ENCODE data around the gene ZMYM4.
"Not testable (repeated sequence)": the region's sequence is repeated elsewhere in the genome, so short reads cannot be mapped to it uniquely, and the experiment has no call there.

ZMYM4 gene

DNA sequence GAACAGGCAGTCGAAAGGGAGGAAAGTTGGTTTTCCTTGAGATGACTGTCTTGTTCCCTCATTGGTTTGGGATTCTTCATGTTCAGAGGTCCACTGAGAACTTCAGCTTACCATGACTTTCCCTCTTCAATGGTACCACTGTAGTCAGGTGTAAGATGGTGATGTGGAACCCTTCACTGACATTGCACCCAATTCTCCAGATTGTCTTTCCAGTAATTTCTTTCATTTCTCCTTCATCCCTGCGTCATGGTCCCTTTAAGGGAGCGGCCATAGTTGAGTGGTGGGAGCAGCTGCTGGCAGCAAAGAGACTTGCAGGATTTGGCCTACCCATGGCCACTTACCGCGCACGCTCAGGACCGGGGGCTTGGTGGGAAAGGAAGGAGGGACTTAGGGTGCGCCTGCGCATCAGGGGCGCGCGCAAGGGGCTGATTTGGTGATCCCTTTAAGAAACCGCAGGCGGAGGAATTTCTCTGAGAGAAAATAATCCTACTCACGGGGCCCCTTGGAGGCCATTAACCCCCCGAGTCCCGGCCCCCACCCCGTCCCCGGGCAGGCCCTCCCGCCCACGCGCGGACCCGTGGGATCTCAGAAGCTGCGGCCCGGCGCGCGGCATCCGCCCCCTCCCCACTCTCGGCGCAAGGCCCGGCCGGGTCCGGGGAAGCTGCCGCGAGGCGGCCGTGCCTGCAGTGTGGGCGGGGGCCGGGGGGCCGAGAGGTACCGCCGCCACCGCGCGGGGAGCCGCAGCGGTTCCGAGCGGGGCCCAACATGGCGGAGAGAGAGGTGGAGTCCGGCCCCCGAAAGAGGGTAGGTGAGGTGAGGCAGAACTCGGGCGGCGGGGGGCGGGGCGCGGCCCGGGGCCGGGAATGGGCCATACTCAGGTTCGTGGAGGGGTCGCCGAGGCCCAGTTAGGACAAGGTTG is at the start of gene ZMYM4:
Gene ZMYM4, plus strand, starts transcription at position 428 of the 919 bp plus-strand sequence. Its CDS starts 338 bp downstream, at position 766.
- peak; percentile 58 for FAIRE-seq

DNA sequence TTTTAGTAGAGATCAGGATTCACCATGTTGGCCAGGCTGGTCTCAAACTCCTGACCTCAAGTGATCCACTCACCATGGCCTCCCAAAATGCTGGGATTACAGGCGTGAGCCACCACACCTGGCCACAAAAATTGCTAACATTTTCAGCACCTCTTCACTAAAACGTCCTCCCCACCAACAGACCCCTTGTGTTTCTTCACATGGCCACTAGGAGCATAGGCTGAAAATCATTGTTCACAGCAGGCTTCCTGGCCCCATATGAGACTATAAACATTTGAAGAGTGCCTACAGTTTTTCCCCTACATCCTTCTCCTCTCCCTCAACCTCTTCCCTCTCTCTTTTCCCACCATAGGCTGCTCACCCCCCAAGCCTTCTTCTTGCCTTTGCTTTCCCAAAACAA is 47.5 kb upstream of the ZMYM4 start:
- FAIRE-seq: no peak

DNA sequence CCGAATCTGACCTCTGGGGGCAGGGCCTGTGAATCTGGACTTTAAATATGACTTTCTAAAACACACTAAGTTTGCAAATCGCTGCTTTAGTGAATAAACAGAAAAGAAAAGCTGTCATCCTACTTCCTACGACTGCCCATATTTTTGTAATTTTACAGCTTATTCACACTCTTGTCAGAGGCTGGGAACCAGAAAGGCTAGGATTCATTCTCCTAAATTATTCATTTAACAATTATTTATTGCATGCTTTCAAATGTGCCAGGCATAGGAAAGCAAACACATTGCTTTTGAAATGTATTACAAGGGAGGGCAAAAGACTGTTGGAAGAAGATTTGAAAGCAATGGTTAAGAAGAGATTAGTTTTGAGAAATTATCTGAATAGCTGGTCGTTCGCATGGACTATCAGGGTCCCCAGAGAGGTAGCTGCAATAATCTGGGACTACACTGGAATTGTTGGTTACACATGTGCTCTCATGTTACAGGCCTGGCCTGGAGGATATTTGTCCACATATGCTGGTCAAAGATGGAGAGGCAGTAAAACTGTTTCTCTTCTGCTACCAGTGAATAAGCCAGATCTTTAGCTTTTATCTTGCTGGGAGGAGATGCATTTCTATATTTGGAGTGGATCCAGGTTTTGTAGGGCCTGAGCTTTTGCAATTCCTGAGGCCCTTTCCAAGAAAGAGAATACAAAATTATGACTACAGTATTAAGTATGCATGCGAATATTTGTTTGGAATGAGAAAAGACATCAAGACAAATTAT is 46.0 kb upstream of the ZMYM4 start:
- no peak for FAIRE-seq

DNA sequence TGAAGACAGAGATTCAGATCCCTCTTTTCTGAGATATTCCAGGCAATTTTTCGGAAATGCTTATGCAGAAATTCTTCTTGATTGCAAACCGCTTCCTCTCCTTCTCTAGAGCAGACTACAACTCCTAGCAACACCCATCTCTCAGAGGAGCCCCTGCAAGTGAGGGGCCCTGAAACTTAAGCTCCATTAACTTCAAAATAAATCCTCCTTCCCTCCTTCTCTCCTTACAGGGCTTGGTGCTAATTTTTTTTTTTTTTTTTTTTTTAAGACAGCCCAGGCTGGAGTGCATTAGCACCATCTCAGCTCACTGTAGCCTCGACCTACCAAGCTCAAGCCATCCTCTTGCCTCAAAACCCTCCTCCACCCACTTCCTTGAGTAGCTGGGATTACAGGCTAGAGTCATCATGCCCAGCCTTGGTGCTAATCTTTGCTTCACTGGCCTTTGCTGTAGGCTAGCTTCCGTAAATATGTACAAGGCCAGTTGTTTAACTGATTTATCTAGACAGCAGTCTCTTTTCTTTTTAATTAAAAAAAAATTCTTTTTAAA is 45.4 kb upstream of the ZMYM4 start:
- no peak for FAIRE-seq

DNA sequence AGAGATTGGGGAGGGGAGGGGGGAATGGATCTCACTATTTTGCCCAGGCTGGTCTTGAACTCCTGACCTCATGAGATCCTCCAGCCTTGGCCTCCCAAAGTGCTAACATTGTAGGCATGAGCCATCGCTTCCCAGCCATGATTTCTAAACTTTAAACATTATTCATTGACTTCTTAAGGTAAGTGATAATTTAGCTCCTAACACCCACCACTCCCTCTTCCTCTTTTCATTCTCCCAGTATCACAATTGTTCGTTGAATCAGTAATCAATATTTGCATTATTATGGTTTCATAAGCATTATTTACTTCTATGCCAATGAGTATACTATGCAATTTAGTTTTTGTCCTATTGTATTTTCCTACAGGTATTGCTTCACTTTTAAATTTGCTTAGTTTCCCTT is 42.0 kb upstream of the ZMYM4 start:
- no peak for FAIRE-seq

DNA sequence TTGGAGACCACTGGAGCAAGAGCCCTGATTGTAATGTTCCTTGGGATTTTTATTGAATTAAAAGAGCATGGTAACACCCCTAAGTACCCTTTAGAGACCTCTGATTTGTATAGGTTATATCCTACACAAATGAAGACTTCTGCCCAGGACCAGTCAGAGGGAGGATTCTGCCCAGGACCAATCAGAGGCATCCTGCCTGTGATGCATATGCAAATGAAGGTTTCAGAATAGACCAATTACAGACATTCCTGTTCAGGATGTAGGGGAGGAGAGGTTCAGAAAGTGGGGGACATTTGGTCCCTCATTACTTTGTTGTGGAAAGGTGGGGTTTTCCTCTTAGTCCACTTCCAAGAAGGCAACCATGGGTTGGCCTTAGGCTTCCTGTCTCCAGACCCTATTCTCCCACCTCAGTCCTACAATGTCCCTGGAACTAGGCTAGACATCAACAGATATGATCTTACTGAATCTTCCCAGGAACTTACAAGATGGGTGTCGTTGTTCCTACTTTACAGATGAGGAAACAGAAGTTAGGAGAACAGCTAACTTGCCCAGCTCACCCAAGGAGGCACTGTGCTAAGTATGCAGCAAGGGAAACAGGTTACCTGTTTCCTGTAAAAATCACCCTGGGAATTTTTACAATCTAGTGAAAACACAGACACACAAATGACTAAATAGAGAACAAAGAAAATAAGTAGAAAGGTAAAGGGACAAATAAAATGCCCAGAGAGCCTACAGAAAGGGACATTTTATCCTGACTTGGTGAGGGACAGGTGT is 38.7 kb upstream of the ZMYM4 start:
- FAIRE-seq: no peak

DNA sequence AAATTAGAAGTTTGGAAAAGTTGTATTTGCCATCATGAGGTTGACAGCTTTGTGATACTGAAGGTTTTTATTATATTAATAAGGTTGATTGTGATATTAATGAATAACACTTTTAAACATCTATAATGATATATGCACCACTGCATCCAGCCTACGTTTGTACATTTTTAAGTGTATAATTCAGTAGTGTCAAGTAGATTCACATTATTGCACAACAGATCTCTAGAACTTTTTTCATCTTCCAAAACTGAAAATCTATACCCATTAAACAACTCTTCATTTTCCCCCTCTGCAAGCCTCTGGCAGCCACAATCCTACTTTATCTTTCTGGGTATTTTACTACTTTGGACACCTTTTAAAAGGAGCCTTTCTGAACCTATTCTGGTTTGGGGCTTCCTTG is 37.2 kb upstream of the ZMYM4 start:
- no peak for FAIRE-seq

DNA sequence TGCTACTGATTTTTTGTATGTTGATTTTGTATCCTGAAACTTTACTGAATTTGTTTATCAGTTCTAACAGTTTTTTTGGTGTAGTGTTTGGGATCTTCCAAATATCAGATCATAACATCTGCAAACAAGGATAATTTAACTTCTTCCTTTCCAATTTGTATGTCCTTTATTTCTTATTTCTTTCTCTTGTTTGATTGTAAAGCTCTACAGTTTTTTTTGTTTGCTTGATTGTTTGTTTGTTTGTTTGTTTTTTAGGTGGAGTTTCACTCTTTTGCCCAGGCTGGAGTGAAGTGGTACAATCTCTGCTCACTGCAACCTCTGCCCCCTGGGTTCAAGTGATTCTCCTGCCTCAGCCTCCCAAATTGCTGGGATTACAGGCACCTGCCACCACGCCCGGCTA is 31.7 kb upstream of the ZMYM4 start:
- not testable (repeated sequence) for FAIRE-seq

DNA sequence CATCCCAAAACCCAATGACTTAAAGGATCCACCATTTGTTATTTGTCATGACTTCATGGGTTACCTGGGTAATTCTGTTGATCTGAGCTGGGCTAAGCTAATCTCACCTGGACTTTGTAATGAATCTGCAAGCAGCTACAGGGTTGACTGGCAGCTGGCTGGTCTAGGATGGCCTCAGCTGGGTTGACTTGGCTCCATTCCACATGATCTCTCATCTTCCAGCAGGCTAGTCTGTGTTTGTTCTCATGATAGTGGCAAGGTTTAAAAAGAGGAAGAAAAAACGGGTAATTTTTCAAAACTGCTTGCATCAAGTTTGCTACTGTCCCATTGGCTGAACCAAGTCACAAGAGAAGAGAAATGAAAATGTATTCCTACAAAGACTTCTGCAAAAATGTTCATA is 24.8 kb upstream of the ZMYM4 start:
- FAIRE-seq: no peak

DNA sequence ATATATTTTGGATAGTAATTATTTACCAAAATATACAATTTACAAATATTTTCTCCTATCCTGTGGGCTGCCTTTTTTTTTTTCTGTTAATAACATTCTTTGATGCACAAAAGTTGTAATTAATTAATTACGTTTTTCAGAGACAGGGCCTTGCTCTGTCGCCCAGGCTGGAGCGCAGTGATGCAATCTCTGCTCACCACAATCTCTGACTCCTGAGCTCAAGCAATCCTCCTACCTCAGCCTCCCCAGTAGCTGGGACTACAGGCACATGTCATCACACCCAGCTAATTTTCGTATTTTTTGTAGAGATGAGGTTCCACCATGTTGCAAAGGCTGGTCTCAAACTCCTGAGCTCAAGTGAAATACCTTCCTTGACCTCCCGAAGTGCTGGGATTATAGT is 21.3 kb upstream of the ZMYM4 start:
- no peak for FAIRE-seq

DNA sequence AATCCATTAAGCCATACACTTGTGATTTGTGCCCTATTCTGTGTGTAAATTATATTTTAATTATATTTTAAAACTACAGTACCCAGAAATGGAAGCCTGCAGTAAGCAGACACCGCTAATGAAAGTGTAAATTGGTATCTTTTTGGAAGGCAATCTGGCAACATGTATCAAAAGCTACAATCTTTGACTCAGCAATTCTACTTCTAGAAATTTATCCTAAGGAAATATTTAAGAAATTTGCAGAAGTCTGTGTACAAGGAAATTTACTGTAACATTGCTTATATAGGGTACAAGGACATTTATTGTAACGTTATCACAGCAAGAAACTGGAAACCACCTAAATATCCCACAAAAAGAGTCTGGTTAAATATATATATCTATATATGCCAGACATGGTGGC is 14.6 kb upstream of the ZMYM4 start:
- no peak for FAIRE-seq

DNA sequence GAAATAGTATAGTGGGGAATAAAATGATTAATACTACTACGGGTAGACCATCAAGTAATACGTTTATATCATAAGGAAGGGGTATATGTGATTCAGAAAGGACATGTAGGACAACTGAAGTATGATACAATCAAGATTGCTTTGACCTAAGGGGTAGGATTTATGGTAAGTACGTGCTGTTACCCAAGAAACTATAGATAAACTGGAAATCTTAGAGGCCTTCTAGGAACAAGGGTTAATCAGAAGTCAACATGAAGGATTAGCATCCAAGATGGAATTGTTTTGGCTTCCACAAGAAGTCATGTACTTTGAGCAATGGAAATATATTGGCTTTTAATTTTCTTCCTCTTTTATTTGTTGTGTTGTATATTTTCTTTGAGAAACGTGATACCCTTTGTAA is 13.2 kb upstream of the ZMYM4 start:
- FAIRE-seq: no peak

DNA sequence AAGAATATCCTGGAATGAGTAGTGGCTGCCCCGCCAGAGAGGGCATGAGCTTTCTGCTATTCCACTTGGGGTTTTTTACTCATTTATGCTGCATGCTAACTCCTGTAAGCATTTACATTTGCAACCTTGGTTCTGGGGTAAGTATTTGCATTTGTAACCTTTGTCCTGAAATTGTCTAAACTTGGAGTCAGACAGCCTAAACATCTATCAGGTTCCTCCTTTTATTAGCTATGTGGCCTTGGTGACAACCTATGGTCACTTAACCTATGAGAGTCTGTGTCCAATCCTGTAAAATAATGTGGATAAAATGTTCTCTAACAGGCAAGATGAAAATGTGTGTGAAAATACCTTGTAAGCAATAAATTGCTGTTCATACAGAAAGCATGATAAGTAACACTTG is 8.9 kb upstream of the ZMYM4 start:
- no peak for FAIRE-seq

DNA sequence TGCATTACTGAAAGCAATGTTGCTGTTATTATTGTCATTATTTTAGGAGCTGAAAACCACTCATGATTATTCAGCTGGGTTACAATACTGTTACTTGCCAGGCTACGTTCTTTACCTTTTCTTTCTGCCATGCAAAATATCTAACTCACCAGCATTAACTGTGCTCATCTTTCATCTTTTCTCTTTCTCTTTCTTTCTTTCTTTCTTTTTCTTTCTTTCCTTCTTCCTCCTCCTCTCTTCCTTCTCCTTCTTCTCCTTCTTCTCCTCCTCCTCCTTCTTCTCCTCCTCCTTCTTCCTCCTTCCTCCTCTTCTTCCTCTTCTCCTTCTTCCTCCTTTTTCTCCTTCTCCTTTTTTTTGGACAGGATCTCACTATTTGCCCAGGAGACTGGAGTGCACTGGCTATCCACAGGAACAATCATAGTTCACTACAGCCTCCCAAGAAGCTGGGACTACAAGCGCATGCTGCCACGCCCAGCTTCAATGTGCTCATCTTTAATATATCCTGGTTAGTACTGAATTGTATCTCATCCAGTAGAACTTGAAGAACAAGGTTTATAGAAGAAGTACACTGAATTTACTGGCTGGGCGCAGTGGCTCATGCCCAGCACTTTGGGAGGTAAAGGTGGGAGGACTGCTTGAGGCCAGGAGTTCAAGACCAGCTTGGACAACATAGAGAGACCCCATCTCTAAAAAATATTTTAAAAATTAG is 6.9 kb upstream of the ZMYM4 start:
- FAIRE-seq: no peak

DNA sequence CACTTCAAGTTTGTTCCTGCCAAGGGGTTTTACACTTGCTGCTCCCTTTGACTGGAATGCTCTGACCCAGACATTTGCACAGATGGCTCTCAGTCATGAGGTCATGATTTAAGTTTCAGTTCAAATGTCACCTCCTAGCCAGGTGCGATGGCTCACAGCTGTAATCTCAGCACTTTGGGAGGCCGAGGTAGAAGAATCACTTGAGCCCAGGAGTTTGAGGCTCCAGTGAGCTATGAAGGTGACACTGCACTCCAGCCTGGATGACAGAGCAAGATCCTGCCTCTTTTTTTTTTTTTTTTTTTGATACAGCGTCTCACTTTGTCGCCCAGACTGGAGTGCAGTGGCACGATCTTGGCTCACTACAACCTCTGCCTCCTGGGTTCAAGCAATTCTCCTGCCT is 4.5 kb upstream of the ZMYM4 start:
- FAIRE-seq: no peak

DNA sequence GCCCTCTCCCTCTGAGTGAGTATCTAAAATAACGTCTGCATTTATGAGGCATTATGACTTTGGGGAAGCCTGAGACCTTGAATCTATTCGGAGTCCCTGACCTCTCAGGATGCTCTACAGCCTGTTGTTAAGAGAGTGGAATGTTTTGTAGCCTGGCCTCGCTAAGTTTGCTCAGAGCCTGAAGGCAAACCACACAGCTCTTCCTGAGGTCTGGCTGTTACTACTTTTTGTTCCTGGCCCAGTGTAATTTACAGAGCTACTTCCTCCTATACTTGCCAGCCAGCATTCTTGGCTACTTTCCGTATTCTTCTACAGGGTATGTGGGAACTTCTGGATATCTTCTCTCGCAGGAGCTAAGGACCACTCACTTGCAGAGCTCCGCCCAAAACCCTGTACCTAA is 3.6 kb upstream of the ZMYM4 start:
- no peak for FAIRE-seq

DNA sequence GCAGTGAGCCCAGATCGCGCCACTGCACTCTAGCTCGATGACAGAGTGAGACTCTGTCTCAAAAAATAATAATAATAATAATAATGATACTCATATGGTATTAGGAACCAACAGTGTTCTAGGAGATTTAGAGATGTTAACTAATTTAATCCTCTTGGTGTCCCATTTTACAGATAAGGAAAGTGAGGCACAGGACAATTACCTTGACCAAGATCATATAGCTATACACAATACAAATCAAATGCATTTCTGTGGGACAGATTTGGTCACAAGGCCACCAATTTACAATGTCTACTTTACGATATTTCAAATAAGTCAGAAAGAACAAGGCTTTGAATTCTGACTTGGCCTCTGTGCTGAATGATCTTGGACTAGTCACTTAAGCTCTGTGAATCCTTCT is 2.2 kb upstream of the ZMYM4 start:
- FAIRE-seq: no peak

DNA sequence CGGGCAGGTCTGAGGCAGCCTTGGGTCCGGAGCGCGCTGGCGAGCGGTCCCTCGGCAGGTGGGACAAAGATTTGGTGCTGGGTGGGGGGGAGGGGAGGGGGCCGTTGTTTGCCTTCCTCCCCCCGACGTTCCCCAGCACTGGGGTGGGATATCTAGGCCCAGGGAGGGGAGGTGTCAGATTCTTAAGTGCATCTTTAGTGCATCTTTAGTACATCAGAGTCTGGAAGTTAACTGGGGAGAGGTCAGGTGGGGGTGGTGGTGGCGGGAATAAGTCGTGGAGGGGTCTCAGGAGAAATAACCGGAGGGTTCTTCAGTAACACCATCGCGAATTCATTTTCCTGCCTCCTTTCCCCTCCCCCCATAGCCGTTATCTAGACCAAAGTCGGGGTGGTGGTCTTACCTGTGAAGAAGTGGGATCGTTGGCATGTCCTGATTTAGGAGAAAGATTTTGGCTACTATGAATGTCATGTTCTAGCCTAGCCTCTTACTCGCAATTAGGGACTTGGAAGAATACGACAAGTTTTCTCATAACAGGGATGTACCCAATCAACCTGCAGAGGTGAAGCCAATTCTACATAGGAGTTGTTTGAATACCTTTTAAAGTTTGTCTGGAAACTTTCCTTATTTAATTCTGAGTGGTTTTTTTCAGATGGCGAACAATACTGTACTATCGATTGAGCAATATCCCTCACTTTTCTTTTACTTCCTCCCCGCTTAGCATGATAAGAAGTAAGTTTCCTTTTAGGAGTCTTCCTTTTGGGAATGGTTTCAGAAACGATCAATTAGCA is 886 bp downstream of the ZMYM4 start:
- no peak for FAIRE-seq

DNA sequence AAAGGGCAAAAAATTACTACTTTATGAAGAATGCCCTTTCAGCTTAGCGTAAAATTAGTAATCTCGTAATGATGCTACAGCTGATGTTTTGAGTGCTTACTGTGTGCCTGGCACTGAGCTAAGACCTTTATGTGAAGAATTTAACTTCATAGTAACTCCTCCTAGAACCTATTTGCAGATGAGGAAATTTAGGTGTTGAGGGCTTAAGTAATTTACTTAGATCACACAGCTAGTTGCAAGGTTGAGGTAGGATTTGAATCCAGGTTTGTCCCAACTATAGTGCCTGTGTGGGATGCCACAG is 1.4 kb downstream of the ZMYM4 start:
- no peak for FAIRE-seq

DNA sequence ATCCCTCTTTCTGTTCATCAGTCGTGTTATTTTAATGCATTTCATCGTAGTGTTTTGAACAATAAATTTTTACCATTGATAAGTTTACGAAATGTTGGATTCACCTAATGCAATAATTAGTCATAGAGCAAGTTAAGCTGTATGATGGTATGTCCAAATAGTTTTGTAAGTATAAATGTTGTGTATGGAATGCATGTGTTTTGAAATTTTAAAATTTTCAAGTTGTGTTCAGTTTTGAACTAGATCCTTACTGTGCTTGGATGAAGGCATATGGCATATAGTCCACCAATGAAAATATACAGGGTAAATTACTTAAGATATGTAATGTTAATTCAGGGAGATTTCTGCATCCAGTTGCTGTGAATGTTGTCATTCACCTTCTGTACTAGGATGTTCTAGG is 2.3 kb downstream of the ZMYM4 start:
- FAIRE-seq: no peak

DNA sequence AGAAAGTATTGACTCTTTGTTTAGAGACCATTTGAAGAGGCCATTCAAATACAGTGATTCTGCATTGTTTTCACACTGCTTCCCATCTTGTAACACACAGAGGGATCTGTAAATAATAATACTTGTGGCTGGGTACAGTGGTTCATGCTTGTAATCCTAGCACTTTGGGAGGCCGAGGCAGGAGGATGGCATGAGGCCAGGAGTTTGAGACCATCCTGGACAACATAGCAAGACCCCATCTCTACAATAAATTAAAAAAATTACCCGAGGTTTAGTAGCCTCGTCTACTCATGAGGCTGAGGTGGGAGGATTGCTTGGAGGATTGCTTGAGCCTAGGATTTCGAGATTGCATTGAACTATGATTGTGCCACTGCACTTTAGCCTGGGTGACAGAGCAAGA is 5.7 kb downstream of the ZMYM4 start:
- FAIRE-seq: no peak
